Activated CD4-positive, alpha-beta T cell treated with anti-CD3 and anti-CD28 coated beads for 1 hour (primary cell): ENCODE results near the gene ALDH1B1.

ENCODE experiments used
- DNase-seq: peaks from one replicate; pipeline ENCODE4 v3.0.0-alpha.2; 2020

ALDH1B1 gene

GRCh38 chr9:38417003-38417945 is 24.8 kb downstream of the ALDH1B1 start:
- DNase-seq: no peak

- DNase-seq: no peak
Measured at GRCh38 chr9:38418366-38418765, 25.9 kb downstream of the ALDH1B1 start.

- DNase-seq: no peak
Measured at GRCh38 chr9:38419181-38419580, 26.7 kb downstream of the ALDH1B1 start.

GRCh38 chr9:38421498-38422211 is 29.2 kb downstream of the ALDH1B1 start:
- no peak for DNase-seq

- no peak for DNase-seq
Measured at GRCh38 chr9:38422555-38423260, 30.2 kb downstream of the ALDH1B1 start.

GRCh38 chr9:38423273-38423972 is 30.9 kb downstream of the ALDH1B1 start:
- DNase-seq: no peak

GRCh38 chr9:38423973-38424843 is 31.7 kb downstream of the ALDH1B1 start, which contains the start of gene IGFBPL1:
TSS of gene IGFBPL1 (minus strand) at chr9:38424454. CDS start at chr9:38424424, 30 bp downstream.
- DNase-seq: no peak

- DNase-seq: no peak
Measured at GRCh38 chr9:38424918-38425317, 32.4 kb downstream of the ALDH1B1 start.

- no peak for DNase-seq
Measured at GRCh38 chr9:38428062-38428461, 35.6 kb downstream of the ALDH1B1 start.

GRCh38 chr9:38431116-38431515 is 38.6 kb downstream of the ALDH1B1 start:
- DNase-seq: no peak

- DNase-seq: no peak
Measured at GRCh38 chr9:38432922-38433510, 40.5 kb downstream of the ALDH1B1 start.

GRCh38 chr9:38434365-38434764 is 41.9 kb downstream of the ALDH1B1 start:
- no peak for DNase-seq

GRCh38 chr9:38434853-38435252 is 42.4 kb downstream of the ALDH1B1 start:
- DNase-seq: no peak

- DNase-seq: no peak
Measured at GRCh38 chr9:38435521-38435920, 43.0 kb downstream of the ALDH1B1 start.

- no peak for DNase-seq
Measured at GRCh38 chr9:38436708-38437107, 44.2 kb downstream of the ALDH1B1 start.

GRCh38 chr9:38437193-38437823 is 44.8 kb downstream of the ALDH1B1 start:
- no peak for DNase-seq

GRCh38 chr9:38439291-38439915 is 46.9 kb downstream of the ALDH1B1 start:
- no peak for DNase-seq

- DNase-seq: no peak
Measured at GRCh38 chr9:38439916-38440301, 47.4 kb downstream of the ALDH1B1 start.

GRCh38 chr9:38440516-38440915 is 48.0 kb downstream of the ALDH1B1 start:
- DNase-seq: no peak
